Measurements from ENCODE around the gene ACTN4.
"Not testable (repeated sequence)": the region's sequence is repeated elsewhere in the genome, so short reads cannot be mapped to it uniquely, and the experiment has no call there.

ACTN4 gene

DNA sequence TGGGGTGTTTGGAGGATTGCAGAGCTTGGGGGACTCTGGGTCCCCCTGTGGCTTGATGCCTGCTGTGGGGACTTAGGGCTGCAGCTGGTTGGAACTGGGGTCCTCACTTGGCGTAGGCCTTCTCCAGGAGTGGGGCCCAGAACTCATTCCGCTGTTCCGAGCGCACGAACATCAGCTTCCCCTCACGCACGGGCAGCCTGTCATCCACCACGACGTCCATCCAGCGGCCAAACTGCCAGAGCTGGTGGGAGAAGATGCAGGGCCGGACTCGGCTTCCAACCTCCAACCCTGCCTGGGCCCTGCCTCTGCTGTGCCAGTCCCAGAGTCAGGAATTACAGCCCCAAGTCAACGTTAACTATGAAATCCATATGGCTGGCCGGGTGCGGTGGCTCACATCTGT is 94.2 kb downstream of the ACTN4 start:
- no peak overlapping the region for H3K4me3 ChIP-seq (ENCODE audit: low read length)
- no peak for TF ChIP-seq CTCF (conservative IDR thresholded peaks at IDR 0.05; ENCODE audit: low read length)
- no peak for DNase-seq (ENCODE audit: low read depth)

- no peak for TF ChIP-seq CTCF (conservative IDR thresholded peaks at IDR 0.05; ENCODE audit: low read length)
- no peak overlapping the region for H3K4me3 ChIP-seq (ENCODE audit: low read length)
- DNase-seq (ENCODE audit: low read depth): no peak
These were observed 94.8 kb downstream of the ACTN4 start for GRCh38 chr19:38742296-38742695.

GRCh38 chr19:38742906-38743305 is 95.5 kb downstream of the ACTN4 start:
- no peak for TF ChIP-seq CTCF (conservative IDR thresholded peaks at IDR 0.05; ENCODE audit: low read length)
- DNase-seq (ENCODE audit: low read depth): no peak
- H3K4me3 ChIP-seq (ENCODE audit: low read length): no peak overlapping the region

GRCh38 chr19:38743394-38744297 is 96.2 kb downstream of the ACTN4 start:
- no peak overlapping the region for H3K4me3 ChIP-seq (ENCODE audit: low read length)
- DNase-seq (ENCODE audit: low read depth): no peak
- no peak for TF ChIP-seq CTCF (conservative IDR thresholded peaks at IDR 0.05; ENCODE audit: low read length)

DNA sequence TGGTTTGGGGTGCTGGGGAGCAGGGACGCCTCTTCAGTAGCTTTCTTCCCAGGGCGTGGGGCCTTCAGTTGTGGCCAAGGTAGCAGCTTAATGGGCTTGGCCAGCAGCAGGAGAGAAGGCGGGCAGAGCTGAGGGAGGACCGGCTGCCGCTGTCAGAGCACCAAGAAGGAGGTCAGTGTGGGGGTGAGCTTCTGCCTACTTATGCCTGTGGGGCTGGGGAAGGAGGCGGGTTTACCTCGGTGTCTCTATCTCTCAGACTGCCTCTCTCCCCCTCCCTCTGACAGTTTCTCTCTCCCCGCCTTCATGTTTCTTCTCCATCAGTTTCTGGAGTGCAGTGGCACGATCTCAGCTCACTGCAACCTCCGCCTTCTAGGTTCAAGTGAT is 96.8 kb downstream of the ACTN4 start, which contains the start of gene CAPN12:
Gene CAPN12, minus strand, starts transcription at position 177 of the 384 bp plus-strand sequence. CDS start 309 bp downstream, outside the sequence.
- H3K4me3 ChIP-seq (ENCODE audit: low read length): no peak within 1 kb of the TSS
- no peak for TF ChIP-seq CTCF (conservative IDR thresholded peaks at IDR 0.05; ENCODE audit: low read length)
- no peak for DNase-seq (ENCODE audit: low read depth)

DNA sequence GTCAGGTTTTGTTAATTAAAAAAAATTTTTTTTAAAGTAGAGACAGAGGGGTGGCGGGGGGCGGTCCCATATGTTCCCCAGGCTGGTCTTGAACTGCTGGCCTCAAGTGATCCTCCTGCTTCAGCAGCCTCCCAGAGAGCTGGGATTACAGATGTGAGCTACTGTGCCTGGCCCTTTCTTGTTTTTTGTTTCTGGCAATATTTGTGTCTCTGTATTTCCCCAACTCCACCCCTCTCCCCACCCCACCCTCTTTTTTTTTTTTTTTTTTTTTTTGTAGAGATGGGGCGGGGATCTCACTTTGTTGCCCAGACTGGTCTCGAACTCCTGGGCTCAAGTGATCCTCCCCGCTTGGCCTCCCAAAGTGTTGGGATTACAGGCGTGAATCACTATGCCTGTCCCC is 97.4 kb downstream of the ACTN4 start:
- DNase-seq (ENCODE audit: low read depth): no peak
- H3K4me3 ChIP-seq (ENCODE audit: low read length): no peak overlapping the region
- no peak for TF ChIP-seq CTCF (conservative IDR thresholded peaks at IDR 0.05; ENCODE audit: low read length)

- DNase-seq (ENCODE audit: low read depth): no peak
These were observed 97.9 kb downstream of the ACTN4 start for GRCh38 chr19:38745316-38745715.

GRCh38 chr19:38753783-38754182 is 106.3 kb downstream of the ACTN4 start:
- DNase-seq (ENCODE audit: low read depth): not testable (repeated sequence)

More at GRCh38 chr19:38745316-38745715, 97.9 kb downstream of the ACTN4 start:
- no peak for TF ChIP-seq CTCF (conservative IDR thresholded peaks at IDR 0.05; ENCODE audit: low read length)
- no peak overlapping the region for H3K4me3 ChIP-seq (ENCODE audit: low read length)

GRCh38 chr19:38754196-38754595 is 106.7 kb downstream of the ACTN4 start:
- not testable (repeated sequence) for DNase-seq (ENCODE audit: low read depth); H3K4me3 ChIP-seq (ENCODE audit: low read length)

More at GRCh38 chr19:38753783-38754182, 106.3 kb downstream of the ACTN4 start:
- not testable (repeated sequence) for H3K4me3 ChIP-seq (ENCODE audit: low read length)
